Stimulated activated CD4-positive, alpha-beta T cell treated with anti-CD3 and anti-CD28 coated beads, Interleukin-15, amount 100 ng/mL, for 1 hour (primary cell): ENCODE measurements around the gene COL21A1.

ENCODE experiments used
- DNase-seq, 2 donors: peaks; one replicate each; pipeline ENCODE4 v3.0.0-alpha.2; 2020; ENCODE audit warnings: low read depth in 1 of 2, low spot score in 1 of 2

COL21A1 gene

GRCh38 chr6:56050530-56051201, 196.7 kb downstream of the COL21A1 start:
- no peak for DNase-seq

GRCh38 chr6:56048601-56049000, 198.8 kb downstream of the COL21A1 start:
- no peak for DNase-seq

GRCh38 chr6:56047931-56048540, 199.3 kb downstream of the COL21A1 start:
- DNase-seq: no peak

GRCh38 chr6:56046576-56046975, 200.8 kb downstream of the COL21A1 start:
- DNase-seq: no peak

GRCh38 chr6:56043761-56044160, 203.6 kb downstream of the COL21A1 start:
- no peak for DNase-seq

- no peak for DNase-seq
These were observed 204.3 kb downstream of the COL21A1 start for GRCh38 chr6:56043076-56043475.

GRCh38 chr6:56041591-56041990, 205.8 kb downstream of the COL21A1 start:
- DNase-seq: no peak

GRCh38 chr6:56040889-56041301, 206.5 kb downstream of the COL21A1 start:
- no peak for DNase-seq

- DNase-seq: no peak
These were observed 207.2 kb downstream of the COL21A1 start for GRCh38 chr6:56040223-56040622.

GRCh38 chr6:56038764-56039163, 208.6 kb downstream of the COL21A1 start:
- no peak for DNase-seq

- DNase-seq: no peak
These were observed 209.8 kb downstream of the COL21A1 start for GRCh38 chr6:56037601-56038000.

GRCh38 chr6:56036916-56037600, 210.3 kb downstream of the COL21A1 start:
- no peak for DNase-seq

GRCh38 chr6:56033401-56033800, 214.0 kb downstream of the COL21A1 start:
- no peak for DNase-seq

- no peak for DNase-seq
These were observed 214.6 kb downstream of the COL21A1 start for GRCh38 chr6:56032715-56033260.

GRCh38 chr6:56027865-56028264, 219.5 kb downstream of the COL21A1 start:
- no peak for DNase-seq

GRCh38 chr6:56026455-56027180, 220.8 kb downstream of the COL21A1 start:
- no peak for DNase-seq

- no peak for DNase-seq
These were observed 221.6 kb downstream of the COL21A1 start for GRCh38 chr6:56025795-56026194.

- no peak for DNase-seq
These were observed 222.4 kb downstream of the COL21A1 start for GRCh38 chr6:56024931-56025330.

- DNase-seq: no peak
These were observed 223.6 kb downstream of the COL21A1 start for GRCh38 chr6:56023829-56024228.

- no peak for DNase-seq
These were observed 224.7 kb downstream of the COL21A1 start for GRCh38 chr6:56022678-56023077.

- DNase-seq: no peak
These were observed 225.4 kb downstream of the COL21A1 start for GRCh38 chr6:56021943-56022342.
